Measurements from ENCODE around the gene SLC35G1. TPM values are rescaled to one million over a fixed set of nuclear protein-coding genes. Genes with fewer than 3 reads are reported as not detected.

Gene SLC35G1
- total RNA-seq, 1 experiment from 2014 or later = 5.1 TPM

DNA sequence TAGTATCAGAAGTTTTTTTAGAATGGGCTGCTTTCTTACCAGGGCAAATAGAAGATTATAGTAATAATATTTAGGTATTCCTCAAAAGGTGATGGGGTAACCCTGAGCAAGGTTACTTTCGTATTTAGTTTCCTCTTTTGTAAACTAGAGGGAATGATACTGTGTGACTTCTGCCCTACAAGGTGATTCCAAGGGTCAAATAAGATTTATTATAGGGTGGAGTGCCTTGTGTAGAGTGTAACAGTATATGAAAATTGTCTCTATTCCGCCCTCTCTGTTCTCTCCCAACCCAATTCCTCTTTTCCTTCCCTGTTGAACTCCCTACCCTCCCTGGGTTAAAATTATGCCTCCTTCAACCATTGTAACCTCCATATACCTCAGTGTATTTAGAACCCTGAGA, 5.3 kb downstream of the SLC35G1 start:
- POLR2A ChIA-PET = no interaction called here
- TF ChIP-seq, protein P1, sequence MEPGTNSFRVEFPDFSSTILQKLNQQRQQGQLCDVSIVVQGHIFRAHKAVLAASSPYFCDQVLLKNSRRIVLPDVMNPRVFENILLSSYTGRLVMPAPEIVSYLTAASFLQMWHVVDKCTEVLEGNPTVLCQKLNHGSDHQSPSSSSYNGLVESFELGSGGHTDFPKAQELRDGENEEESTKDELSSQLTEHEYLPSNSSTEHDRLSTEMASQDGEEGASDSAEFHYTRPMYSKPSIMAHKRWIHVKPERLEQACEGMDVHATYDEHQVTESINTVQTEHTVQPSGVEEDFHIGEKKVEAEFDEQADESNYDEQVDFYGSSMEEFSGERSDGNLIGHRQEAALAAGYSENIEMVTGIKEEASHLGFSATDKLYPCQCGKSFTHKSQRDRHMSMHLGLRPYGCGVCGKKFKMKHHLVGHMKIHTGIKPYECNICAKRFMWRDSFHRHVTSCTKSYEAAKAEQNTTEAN (CRISPR knock-in tag; IDR thresholded peaks at IDR 0.05) = no peak
- TF ChIP-seq SMAD3 (CRISPR knock-in tag; IDR thresholded peaks at IDR 0.05; ENCODE audit: borderline replicate concordance) = no peak
- no peak for TF ChIP-seq SMAD4 (CRISPR knock-in tag; IDR thresholded peaks at IDR 0.05)
- TF ChIP-seq, protein P2, sequence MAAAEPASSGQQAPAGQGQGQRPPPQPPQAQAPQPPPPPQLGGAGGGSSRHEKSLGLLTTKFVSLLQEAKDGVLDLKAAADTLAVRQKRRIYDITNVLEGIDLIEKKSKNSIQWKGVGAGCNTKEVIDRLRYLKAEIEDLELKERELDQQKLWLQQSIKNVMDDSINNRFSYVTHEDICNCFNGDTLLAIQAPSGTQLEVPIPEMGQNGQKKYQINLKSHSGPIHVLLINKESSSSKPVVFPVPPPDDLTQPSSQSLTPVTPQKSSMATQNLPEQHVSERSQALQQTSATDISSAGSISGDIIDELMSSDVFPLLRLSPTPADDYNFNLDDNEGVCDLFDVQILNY (CRISPR knock-in tag; IDR thresholded peaks at IDR 0.05) = no peak
- no peak for TF ChIP-seq NFE2L1 (CRISPR knock-in tag; IDR thresholded peaks at IDR 0.05)
- no peak for TF ChIP-seq ZNF121 (CRISPR knock-in tag; IDR thresholded peaks at IDR 0.05)
- no peak for TF ChIP-seq ATF1 (CRISPR knock-in tag; IDR thresholded peaks at IDR 0.05)
- TF ChIP-seq ZBTB21 (CRISPR knock-in tag; IDR thresholded peaks at IDR 0.05; ENCODE audit: borderline replicate concordance) = no peak
- TF ChIP-seq, protein P3, sequence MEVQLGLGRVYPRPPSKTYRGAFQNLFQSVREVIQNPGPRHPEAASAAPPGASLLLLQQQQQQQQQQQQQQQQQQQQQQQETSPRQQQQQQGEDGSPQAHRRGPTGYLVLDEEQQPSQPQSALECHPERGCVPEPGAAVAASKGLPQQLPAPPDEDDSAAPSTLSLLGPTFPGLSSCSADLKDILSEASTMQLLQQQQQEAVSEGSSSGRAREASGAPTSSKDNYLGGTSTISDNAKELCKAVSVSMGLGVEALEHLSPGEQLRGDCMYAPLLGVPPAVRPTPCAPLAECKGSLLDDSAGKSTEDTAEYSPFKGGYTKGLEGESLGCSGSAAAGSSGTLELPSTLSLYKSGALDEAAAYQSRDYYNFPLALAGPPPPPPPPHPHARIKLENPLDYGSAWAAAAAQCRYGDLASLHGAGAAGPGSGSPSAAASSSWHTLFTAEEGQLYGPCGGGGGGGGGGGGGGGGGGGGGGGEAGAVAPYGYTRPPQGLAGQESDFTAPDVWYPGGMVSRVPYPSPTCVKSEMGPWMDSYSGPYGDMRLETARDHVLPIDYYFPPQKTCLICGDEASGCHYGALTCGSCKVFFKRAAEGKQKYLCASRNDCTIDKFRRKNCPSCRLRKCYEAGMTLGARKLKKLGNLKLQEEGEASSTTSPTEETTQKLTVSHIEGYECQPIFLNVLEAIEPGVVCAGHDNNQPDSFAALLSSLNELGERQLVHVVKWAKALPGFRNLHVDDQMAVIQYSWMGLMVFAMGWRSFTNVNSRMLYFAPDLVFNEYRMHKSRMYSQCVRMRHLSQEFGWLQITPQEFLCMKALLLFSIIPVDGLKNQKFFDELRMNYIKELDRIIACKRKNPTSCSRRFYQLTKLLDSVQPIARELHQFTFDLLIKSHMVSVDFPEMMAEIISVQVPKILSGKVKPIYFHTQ (CRISPR knock-in tag; IDR thresholded peaks at IDR 0.05) = no peak
- TF ChIP-seq ELF4 (CRISPR knock-in tag; IDR thresholded peaks at IDR 0.05; ENCODE audit: low read depth) = no peak
- TF ChIP-seq, protein P4, sequence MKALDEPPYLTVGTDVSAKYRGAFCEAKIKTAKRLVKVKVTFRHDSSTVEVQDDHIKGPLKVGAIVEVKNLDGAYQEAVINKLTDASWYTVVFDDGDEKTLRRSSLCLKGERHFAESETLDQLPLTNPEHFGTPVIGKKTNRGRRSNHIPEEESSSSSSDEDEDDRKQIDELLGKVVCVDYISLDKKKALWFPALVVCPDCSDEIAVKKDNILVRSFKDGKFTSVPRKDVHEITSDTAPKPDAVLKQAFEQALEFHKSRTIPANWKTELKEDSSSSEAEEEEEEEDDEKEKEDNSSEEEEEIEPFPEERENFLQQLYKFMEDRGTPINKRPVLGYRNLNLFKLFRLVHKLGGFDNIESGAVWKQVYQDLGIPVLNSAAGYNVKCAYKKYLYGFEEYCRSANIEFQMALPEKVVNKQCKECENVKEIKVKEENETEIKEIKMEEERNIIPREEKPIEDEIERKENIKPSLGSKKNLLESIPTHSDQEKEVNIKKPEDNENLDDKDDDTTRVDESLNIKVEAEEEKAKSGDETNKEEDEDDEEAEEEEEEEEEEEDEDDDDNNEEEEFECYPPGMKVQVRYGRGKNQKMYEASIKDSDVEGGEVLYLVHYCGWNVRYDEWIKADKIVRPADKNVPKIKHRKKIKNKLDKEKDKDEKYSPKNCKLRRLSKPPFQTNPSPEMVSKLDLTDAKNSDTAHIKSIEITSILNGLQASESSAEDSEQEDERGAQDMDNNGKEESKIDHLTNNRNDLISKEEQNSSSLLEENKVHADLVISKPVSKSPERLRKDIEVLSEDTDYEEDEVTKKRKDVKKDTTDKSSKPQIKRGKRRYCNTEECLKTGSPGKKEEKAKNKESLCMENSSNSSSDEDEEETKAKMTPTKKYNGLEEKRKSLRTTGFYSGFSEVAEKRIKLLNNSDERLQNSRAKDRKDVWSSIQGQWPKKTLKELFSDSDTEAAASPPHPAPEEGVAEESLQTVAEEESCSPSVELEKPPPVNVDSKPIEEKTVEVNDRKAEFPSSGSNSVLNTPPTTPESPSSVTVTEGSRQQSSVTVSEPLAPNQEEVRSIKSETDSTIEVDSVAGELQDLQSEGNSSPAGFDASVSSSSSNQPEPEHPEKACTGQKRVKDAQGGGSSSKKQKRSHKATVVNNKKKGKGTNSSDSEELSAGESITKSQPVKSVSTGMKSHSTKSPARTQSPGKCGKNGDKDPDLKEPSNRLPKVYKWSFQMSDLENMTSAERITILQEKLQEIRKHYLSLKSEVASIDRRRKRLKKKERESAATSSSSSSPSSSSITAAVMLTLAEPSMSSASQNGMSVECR (CRISPR knock-in tag; IDR thresholded peaks at IDR 0.05; ENCODE audit: borderline replicate concordance) = no peak
- TF ChIP-seq, protein P5, sequence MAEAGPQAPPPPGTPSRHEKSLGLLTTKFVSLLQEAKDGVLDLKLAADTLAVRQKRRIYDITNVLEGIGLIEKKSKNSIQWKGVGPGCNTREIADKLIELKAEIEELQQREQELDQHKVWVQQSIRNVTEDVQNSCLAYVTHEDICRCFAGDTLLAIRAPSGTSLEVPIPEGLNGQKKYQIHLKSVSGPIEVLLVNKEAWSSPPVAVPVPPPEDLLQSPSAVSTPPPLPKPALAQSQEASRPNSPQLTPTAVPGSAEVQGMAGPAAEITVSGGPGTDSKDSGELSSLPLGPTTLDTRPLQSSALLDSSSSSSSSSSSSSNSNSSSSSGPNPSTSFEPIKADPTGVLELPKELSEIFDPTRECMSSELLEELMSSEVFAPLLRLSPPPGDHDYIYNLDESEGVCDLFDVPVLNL (CRISPR knock-in tag; IDR thresholded peaks at IDR 0.05; ENCODE audit: borderline replicate concordance, low read depth) = no peak
- TF ChIP-seq, protein P6, sequence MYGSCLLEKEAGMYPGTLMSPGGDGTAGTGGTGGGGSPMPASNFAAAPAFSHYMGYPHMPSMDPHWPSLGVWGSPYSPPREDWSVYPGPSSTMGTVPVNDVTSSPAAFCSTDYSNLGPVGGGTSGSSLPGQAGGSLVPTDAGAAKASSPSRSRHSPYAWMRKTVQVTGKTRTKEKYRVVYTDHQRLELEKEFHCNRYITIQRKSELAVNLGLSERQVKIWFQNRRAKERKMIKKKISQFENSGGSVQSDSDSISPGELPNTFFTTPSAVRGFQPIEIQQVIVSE (CRISPR knock-in tag; IDR thresholded peaks at IDR 0.05; ENCODE audit: borderline replicate concordance) = no peak
- TF ChIP-seq ZNF416 (CRISPR knock-in tag; IDR thresholded peaks at IDR 0.05) = no peak
- TF ChIP-seq TEAD4 (CRISPR knock-in tag; IDR thresholded peaks at IDR 0.05) = no peak
- TF ChIP-seq EMX1 (CRISPR knock-in tag; IDR thresholded peaks at IDR 0.05) = no peak

More for the DNA sequence above, 5.3 kb downstream of the SLC35G1 start:
- Mint-ChIP-seq H3K4me3 (no peak overlapping the region), H3K27me3 (ENCODE audit: low read depth) (peaks cover 19% of the 10 kb centered on the region), H3K27ac (no peak overlapping the region), H3K36me3 (peaks cover 4% of the 10 kb centered on the region; the same call in 1 of the 2 replicates), H3K9me3 (no peaks in the 10 kb centered on the region), H3K4me1 (peaks cover 36% of the 10 kb centered on the region)
- CTCF ChIA-PET = no interaction called here
- ATAC-seq (no peak), DNase-seq (ENCODE audit: low spot score) (no peak)

Measured in WTC11 (cell line).